ENCODE measurements around the gene KYNU.

DNA sequence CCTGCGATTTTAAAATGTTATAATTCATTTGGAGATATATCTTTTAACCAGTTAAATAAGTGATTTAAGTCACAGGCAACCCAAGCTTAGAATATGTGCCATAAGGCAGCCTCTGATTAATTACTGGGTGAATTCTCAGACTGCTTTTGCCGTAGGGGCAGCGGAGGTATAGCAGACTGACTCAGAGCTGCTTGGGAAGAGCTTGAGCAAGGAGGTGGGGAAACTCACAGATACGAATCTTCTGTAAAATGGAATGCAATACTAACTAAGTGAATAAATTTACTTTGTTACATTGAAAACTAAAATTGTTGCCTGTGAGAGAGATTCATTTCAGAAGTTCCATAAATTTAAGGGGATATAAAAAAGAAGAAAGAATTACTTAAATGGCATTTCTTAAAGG is 115.4 kb downstream of the KYNU start:
- TF ChIP-seq, protein P1, sequence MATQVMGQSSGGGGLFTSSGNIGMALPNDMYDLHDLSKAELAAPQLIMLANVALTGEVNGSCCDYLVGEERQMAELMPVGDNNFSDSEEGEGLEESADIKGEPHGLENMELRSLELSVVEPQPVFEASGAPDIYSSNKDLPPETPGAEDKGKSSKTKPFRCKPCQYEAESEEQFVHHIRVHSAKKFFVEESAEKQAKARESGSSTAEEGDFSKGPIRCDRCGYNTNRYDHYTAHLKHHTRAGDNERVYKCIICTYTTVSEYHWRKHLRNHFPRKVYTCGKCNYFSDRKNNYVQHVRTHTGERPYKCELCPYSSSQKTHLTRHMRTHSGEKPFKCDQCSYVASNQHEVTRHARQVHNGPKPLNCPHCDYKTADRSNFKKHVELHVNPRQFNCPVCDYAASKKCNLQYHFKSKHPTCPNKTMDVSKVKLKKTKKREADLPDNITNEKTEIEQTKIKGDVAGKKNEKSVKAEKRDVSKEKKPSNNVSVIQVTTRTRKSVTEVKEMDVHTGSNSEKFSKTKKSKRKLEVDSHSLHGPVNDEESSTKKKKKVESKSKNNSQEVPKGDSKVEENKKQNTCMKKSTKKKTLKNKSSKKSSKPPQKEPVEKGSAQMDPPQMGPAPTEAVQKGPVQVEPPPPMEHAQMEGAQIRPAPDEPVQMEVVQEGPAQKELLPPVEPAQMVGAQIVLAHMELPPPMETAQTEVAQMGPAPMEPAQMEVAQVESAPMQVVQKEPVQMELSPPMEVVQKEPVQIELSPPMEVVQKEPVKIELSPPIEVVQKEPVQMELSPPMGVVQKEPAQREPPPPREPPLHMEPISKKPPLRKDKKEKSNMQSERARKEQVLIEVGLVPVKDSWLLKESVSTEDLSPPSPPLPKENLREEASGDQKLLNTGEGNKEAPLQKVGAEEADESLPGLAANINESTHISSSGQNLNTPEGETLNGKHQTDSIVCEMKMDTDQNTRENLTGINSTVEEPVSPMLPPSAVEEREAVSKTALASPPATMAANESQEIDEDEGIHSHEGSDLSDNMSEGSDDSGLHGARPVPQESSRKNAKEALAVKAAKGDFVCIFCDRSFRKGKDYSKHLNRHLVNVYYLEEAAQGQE (IDR thresholded peaks at IDR 0.05; ENCODE audit: insufficient read depth in 1 of 2, low read depth in 2 of 2, low read length in 2 of 2), result no peak
- TF ChIP-seq TAF1 (IDR thresholded peaks at IDR 0.05; ENCODE audit: borderline replicate concordance, insufficient read depth, low read length) (no peak), POLR2AphosphoS5 (IDR thresholded peaks at IDR 0.05; ENCODE audit: low read depth, low read length) (no peak), SIN3A (IDR thresholded peaks at IDR 0.05; ENCODE audit: borderline replicate concordance, insufficient read depth, low read length) (no peak), FOXP2 (optimal IDR thresholded peaks at IDR 0.05; ENCODE audit: borderline replicate concordance, extremely low read depth, extremely low read length, insufficient read depth) (no peak)

All from PFSK-1 (cell line).